Neural crest cell (in vitro differentiated cells): ENCODE measurements around the gene PLAU. TPM values are rescaled to one million over a fixed set of nuclear protein-coding genes. Genes with fewer than 3 reads are reported as not detected.
"Not testable (repeated sequence)": the region's sequence is repeated elsewhere in the genome, so short reads cannot be mapped to it uniquely, and the experiment has no call there.

Experiments
- DNase-seq: peaks from one replicate; pipeline ENCODE4 v3.0.0; 2021; ENCODE audit warnings: low read depth, mixed read lengths, low spot score
- H3K27ac Mint-ChIP-seq: one replicate; pipeline ENCODE4 v1.8.0; 2021; ENCODE audit warnings: mild to moderate bottlenecking, mixed read lengths; ENCODE audit not compliant: unreplicated experiment
- H3K27me3 Mint-ChIP-seq: 2 replicates; pipeline ENCODE4 v1.8.0; 2021; ENCODE audit warnings: low read depth, mild to moderate bottlenecking, mixed read lengths
- H3K36me3 Mint-ChIP-seq: 2 replicates; pipeline ENCODE4 v1.8.0; 2021; ENCODE audit warnings: low read depth, mild to moderate bottlenecking, mixed read lengths
- H3K4me1 Mint-ChIP-seq: 2 replicates; pipeline ENCODE4 v1.8.0; 2021; ENCODE audit warnings: mixed read lengths
- H3K4me3 Mint-ChIP-seq: one replicate; pipeline ENCODE4 v1.8.0; 2021; ENCODE audit warnings: mild to moderate bottlenecking, mixed read lengths
- H3K9me3 Mint-ChIP-seq: 2 replicates; pipeline ENCODE4 v1.8.0; 2021; ENCODE audit warnings: mixed read lengths
- CTCF ChIP-seq: fragments of 200-600 bp; sonication (generic); conservative IDR thresholded peaks from 2 replicates; pipeline ENCODE4 v1.5.0; 2021; ENCODE audit warnings: antibody characterized with exemption, mild to moderate bottlenecking
- total RNA-seq: library from RNA; stranded (reverse); gene quantifications from 2 replicates; pipeline ENCODE4 v1.2.1, GENCODE V29; 2021

The PLAU gene
- total RNA-seq, 1 donor from 2014 or later, result 3.5 TPM

DNA sequence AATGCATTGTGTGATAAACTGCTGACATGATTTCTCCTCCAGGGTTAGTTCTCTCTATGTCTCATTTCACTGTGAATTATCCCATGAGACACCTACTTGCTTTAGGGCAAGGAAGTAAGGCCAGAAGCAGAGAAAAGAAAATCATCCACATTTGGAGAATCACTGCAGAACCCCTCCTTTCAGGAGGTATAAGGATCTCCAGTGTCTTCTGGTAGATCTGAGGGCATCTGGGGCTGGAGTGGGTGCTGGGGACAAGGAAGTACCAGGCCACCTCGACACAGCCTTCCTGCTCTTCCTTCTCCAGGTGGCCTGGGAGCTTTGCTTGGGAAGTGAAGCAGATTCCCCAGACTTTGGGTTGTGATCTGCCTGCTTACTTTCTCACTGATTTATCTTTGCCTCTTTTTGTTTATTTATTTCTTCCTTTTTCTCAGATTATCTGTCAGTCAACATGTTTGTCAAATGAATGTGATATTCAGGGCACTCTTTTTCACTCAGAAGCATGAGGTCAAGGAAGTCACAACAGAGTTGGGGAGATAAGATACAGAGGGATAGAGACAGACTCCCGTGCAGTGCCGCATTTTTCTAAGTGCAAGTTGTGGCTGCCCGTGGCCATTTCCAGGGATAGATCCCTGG lies 24.2 kb upstream of the PLAU start:
- no peak for TF ChIP-seq CTCF
- peaks cover 14% of the 10 kb centered on the region for H3K4me1 Mint-ChIP-seq
- peak overlapping the region; percentile 4 for H3K27ac Mint-ChIP-seq
- H3K4me3 Mint-ChIP-seq, result no peak overlapping the region
- no peaks in the 10 kb centered on the region for H3K9me3 Mint-ChIP-seq
- DNase-seq, result no peak
- H3K27me3 Mint-ChIP-seq, result no peaks in the 10 kb centered on the region
- no peaks in the 10 kb centered on the region for H3K36me3 Mint-ChIP-seq

DNA sequence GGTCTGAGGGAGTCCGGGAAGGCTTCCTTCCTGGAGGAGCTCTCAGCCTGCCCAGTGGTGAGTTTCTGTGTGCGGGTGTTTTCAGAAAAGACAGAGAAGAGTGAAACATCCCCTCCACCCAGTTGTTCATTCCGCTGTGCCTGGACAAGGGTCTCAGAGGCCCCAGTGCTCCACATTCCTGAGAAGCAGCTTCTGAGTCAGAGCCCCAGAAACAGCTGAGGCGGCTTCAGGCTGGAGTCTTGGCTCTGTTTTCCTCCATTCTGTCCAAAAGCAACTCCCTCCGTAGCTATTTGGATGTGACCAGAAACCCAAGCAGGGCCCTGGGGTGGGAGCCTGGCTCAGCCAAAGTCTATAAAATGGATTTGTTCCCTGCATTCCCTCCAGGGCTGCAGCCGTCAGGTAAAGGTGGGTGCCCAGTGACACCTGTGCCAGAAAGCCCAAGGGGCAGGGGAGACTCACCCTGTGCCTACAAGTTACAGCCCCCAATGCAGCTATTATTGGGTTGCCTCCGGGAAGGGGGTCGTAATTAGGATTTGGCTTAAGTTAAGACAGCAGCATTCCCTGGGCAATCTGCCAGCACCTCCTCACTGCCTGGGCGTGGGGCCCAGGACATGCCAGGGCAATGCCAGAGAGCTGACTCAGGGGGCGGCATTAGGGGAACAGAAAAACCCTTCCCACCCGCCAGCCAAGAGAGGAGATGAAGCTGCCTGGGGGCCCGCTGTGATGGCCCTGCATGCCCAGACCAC lies 23.5 kb upstream of the PLAU start:
- H3K27me3 Mint-ChIP-seq, result no peaks in the 10 kb centered on the region
- no peak for DNase-seq
- H3K36me3 Mint-ChIP-seq, result no peaks in the 10 kb centered on the region
- H3K27ac Mint-ChIP-seq, result peak overlapping the region; percentile 4
- peaks cover 19% of the 10 kb centered on the region for H3K4me1 Mint-ChIP-seq
- no peak overlapping the region for H3K4me3 Mint-ChIP-seq
- no peaks in the 10 kb centered on the region for H3K9me3 Mint-ChIP-seq
- TF ChIP-seq CTCF, result no peak

- H3K27ac Mint-ChIP-seq, result no peak overlapping the region
- no peaks in the 10 kb centered on the region for H3K27me3 Mint-ChIP-seq
- H3K4me1 Mint-ChIP-seq, result peaks cover 29% of the 10 kb centered on the region
- H3K4me3 Mint-ChIP-seq, result no peak overlapping the region
- no peak for TF ChIP-seq CTCF
- DNase-seq, result no peak
- H3K9me3 Mint-ChIP-seq, result no peaks in the 10 kb centered on the region
- no peaks in the 10 kb centered on the region for H3K36me3 Mint-ChIP-seq
Measured at GRCh38 chr10:73888514-73888913, 22.4 kb upstream of the PLAU start.

DNA sequence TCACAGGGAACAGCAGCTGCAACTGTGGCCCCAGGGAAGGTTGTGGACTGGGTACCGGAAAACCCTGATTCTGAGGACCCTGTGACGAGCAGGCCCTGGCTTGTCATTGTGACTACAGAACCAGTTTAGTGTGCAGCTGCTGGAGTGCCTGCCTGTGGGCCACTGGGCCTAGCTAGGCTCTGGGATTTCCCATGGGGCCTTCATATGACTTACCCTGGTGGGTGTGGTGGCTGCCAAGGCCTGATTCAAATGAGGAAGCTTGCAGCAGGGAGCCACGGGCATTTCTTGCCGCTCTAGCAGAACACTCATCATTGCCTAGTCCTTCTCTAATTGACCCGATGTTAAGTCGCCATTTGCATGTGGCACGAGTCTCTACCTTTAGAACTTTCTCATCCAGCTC lies 21.9 kb upstream of the PLAU start:
- H3K4me3 Mint-ChIP-seq, result no peak overlapping the region
- no peak for DNase-seq
- H3K27ac Mint-ChIP-seq, result no peak overlapping the region
- no peaks in the 10 kb centered on the region for H3K27me3 Mint-ChIP-seq
- peaks cover 32% of the 10 kb centered on the region for H3K4me1 Mint-ChIP-seq
- TF ChIP-seq CTCF, result no peak
- no peaks in the 10 kb centered on the region for H3K9me3 Mint-ChIP-seq
- H3K36me3 Mint-ChIP-seq, result no peaks in the 10 kb centered on the region

- H3K27me3 Mint-ChIP-seq, H3K36me3 Mint-ChIP-seq, H3K9me3 Mint-ChIP-seq, H3K4me3 Mint-ChIP-seq, DNase-seq, H3K27ac Mint-ChIP-seq: not testable (repeated sequence)
- H3K4me1 Mint-ChIP-seq, result peaks cover 32% of the 10 kb centered on the region
Measured at GRCh38 chr10:73889416-73889815, 21.5 kb upstream of the PLAU start.

- Mint-ChIP-seq H3K36me3 (no peaks in the 10 kb centered on the region), H3K4me3 (no peak overlapping the region), H3K4me1 (peaks cover 32% of the 10 kb centered on the region), H3K27me3 (no peaks in the 10 kb centered on the region), H3K9me3 (no peaks in the 10 kb centered on the region), H3K27ac (no peak overlapping the region)
- no peak for DNase-seq
- no peak for TF ChIP-seq CTCF
Measured at GRCh38 chr10:73890261-73890660, 20.7 kb upstream of the PLAU start.

DNA sequence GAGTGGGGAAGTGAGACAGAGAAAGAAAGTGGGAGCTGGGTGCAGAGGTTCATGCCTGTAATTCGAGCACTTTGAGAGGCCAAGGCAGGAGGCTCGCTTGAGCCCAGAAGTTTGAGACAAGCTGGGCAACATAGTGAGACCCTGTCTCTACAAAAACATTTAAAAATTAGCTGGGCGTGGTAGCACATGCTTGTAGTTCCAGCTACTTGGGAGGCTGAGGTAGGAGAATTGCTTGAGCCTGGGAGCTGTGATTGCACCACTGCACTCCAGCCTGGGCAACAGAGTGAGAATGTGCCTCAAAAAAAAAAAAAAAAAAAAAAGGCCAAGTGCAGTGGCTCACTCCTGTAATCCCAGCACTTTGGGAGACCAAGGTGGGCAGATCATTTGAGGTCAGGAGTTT lies 20.1 kb upstream of the PLAU start:
- DNase-seq, H3K4me3 Mint-ChIP-seq, H3K9me3 Mint-ChIP-seq, H3K27me3 Mint-ChIP-seq, H3K27ac Mint-ChIP-seq, H3K36me3 Mint-ChIP-seq: not testable (repeated sequence)
- peaks cover 32% of the 10 kb centered on the region for H3K4me1 Mint-ChIP-seq
